KOPT-K1 (cell line): ENCODE measurements around the gene NUDT12.

Source experiments
- H3K27ac ChIP-seq: fragments of 200-600 bp; sonication (generic); 2 replicates; pipeline ENCODE4 v1.5.1; 2016; ENCODE audit warnings: antibody characterized with exemption, mild to moderate bottlenecking, low read depth, low read length; ENCODE audit not compliant: poor library complexity, severe bottlenecking
- H3K36me3 ChIP-seq: fragments of 200-600 bp; sonication (generic); 2 replicates; pipeline ENCODE4 v1.5.1; 2017; ENCODE audit warnings: antibody characterized with exemption, mild to moderate bottlenecking, low read length, moderate library complexity; ENCODE audit not compliant: insufficient read depth
- H3K9me3 ChIP-seq: fragments of 200-600 bp; sonication (generic); 2 replicates; pipeline ENCODE4 v1.5.1; 2017; ENCODE audit warnings: antibody characterized with exemption, low read length, mild to moderate bottlenecking; ENCODE audit not compliant: insufficient read depth, poor library complexity, severe bottlenecking

Gene NUDT12

DNA sequence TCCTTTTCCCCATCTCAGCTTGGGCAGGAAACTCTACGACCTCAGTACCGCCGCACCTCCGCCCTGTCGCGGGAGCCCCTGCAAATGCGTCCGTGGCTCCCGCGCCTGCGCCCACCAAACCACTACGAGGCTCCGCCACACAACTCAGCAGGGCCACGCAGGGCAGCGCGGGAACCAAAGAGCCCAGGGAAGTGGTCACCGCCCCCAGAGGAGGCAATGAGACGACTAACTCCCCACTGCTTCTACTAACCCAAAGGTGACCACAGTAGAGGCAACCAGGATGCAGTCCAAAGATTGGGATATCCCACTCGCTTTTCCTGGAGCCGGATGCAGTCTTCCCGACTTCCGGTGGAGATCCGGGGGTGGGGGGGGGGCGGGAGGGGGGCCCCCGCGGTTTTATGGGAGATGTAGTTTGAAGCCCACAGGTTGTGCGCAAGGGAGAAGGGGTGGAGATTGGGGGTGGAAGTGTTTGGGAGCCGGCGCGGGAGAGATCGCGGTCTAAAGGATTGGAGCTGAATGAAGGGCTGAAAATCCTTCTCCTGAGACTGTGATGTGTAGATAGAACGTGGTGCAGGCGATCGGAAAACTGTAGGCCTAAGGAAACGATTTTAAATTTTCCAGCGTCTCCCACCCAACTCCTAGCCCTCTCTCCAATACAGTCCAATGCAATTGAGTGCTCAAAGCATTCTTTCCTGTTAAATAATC lies at the start of gene NUDT12:
Gene NUDT12, minus strand, starts transcription at position 337 of the 705 bp plus-strand sequence. CDS start 2,541 bp downstream, outside the sequence.
- no peaks in the 10 kb centered on the region for H3K36me3 ChIP-seq
- H3K9me3 ChIP-seq = no peaks in the 10 kb centered on the region
- H3K27ac ChIP-seq = no peak within 1 kb of the TSS

DNA sequence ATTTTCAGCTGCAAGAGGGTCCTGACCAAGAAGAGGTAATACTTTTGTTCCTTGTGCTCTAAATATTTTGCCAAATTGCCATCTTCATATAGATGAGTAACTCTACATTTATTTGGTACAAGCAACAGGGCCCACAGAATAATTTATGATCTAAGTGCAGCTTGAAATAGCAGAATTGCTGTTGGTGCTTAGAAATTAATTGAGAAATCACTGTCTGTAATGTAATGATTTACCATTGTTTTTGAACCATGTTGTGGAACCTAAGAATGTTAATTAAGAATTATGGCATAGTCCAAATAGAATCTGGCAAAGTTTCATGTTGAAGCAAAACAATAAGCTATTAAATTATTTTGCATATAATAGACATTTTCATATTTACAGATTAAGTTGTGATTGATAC lies 44.8 kb upstream of the NUDT12 start:
- H3K36me3 ChIP-seq = no peaks in the 10 kb centered on the region
- H3K9me3 ChIP-seq = no peaks in the 10 kb centered on the region
- H3K27ac ChIP-seq = no peak overlapping the region

DNA sequence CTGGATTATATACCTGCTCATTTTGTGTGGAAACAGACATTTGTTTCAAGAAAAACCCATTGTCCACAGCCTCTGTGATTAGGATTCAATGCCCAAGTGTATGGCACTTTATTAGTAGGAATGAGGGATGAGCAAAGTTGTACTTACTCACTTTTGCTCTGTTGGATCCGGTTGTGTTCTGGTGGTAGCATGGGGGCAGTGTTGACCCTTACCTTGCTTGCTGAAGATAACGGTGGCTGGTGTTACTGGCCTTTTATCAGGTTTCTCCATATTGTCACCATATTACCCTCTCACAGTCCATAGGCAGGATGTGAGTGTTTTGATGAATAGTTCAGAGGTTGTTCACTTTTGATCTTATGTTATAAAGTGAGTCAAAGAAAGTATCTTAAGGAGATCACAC lies 42.7 kb upstream of the NUDT12 start:
- H3K27ac ChIP-seq = no peak overlapping the region

DNA sequence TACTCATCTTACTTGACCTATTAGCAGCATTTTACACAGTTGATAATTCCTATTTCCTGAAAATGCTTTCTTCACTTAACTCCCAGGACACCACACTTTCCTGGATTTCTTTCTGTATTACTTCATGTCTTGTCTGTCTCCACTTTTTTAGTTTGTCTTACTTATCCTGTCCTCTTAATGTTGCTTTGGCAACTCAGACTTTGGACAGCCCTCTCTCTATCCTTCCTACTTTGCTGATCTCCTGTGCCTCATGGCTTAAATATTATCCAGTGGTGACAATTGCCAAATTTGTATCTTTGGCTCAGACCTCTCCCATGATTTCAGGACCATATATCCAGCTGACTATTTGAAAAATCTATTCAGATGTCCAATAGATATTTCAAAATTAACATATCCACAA lies 39.8 kb upstream of the NUDT12 start:
- no peaks in the 10 kb centered on the region for H3K9me3 ChIP-seq
- H3K27ac ChIP-seq = no peak overlapping the region
- H3K36me3 ChIP-seq = no peaks in the 10 kb centered on the region

More for the DNA sequence above, 42.7 kb upstream of the NUDT12 start:
- Histone ChIP-seq H3K36me3 (no peaks in the 10 kb centered on the region), H3K9me3 (no peaks in the 10 kb centered on the region)

DNA sequence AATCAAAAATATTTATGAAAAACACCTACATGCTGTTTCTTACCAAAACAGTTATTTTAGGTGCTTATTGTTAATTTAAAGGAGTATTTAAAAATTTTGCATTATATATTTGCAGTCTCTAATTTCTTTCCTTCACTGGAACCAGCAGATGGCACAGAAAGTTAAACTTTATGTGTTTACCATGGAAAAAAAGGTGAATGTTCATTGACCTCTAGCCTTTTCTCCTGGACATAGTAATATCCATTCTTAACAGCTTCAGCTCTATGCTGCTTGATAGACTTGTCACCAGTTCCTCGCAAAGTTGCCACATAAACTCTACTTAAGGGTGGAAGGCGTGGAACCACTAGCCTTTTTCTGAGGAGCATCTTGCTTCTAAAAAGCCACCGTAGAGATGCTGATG lies 38.7 kb upstream of the NUDT12 start:
- Histone ChIP-seq H3K27ac (no peak overlapping the region), H3K9me3 (no peaks in the 10 kb centered on the region), H3K36me3 (no peaks in the 10 kb centered on the region)

DNA sequence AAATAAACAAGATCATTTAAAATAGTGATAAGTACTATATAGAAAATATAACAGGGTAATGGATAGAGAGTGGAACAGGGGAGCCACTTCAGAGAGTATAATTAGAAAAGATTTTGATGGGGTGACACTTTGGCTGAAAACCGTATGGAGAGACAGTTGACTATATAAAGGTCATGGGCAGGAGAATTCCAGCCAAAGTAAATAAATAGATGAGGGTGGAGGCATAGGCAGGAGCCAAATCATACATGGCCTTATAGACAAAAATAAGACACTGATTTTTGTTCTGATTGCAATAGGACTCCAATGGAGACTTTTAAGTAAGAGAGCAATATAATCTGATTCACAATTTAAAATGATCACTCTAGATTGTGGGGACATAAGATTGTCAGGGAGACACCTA lies 37.5 kb upstream of the NUDT12 start:
- Histone ChIP-seq H3K36me3 (no peaks in the 10 kb centered on the region), H3K9me3 (no peaks in the 10 kb centered on the region), H3K27ac (no peak overlapping the region)

DNA sequence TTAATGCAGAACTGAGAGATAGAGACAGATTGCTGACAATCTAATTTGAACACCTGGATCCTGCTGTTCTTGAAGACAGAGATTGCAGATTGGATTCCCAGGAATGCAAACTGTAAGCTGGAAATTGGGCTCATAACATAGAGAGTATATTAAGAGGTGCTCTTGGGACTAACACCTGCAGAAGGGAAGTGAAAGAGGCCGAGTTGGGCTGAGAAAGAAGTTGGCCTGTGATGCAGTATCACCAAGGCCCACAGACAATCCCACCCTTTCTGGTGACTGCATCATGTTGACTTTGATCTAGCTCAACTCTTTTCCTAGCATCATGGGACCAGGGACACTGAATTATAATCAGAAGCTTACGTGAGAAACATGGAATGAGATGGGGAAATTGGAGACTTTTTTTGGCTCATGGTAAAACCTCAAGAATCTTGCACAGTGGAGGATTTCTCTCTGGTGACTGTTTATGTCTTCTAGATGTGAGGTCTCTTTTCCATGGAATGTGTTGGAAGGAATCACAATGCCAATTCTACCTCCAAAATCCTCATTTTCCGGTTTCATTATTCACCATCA lies 36.5 kb upstream of the NUDT12 start:
- Histone ChIP-seq H3K9me3 (no peaks in the 10 kb centered on the region), H3K27ac (no peak overlapping the region), H3K36me3 (no peaks in the 10 kb centered on the region)

DNA sequence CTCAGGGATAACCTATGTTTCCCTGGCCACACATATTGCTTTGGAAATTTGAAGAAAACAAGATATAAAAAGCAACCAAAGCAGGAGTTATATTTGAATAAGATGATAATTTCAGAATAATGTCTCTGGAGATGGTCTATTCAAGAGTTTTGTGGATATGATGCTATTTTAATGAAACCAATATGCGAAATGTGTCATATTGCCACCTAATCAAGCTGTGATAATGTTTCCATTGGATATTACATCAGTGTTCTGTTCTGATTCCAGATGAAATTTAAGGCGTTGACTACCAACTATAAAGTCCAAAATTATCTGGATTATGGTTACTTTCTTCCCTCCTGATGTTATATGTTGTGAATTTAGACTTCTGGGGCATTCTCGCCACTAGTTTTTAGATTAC lies 27.6 kb upstream of the NUDT12 start:
- no peaks in the 10 kb centered on the region for H3K9me3 ChIP-seq
- no peaks in the 10 kb centered on the region for H3K36me3 ChIP-seq
- H3K27ac ChIP-seq = no peak overlapping the region

DNA sequence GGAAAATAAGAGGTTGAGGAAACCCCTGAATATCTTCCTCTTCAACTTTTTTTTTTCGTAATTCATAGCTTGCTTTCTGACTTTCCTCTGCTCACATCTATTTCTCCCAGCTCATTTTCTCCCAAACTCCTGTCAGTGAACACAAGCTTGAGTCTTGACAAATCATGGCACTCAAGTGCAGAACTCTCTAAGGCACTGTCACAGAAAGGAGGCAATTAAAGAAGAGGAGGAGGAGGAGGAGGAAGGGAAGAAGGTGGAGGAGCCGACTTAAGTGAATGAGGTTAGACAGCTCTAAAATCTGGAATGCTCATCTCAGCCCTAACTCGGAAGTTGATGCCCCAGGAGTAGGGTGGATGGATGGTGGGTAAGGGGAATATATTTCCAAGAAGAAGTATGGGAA lies 27.2 kb upstream of the NUDT12 start:
- Histone ChIP-seq H3K27ac (no peak overlapping the region), H3K9me3 (no peaks in the 10 kb centered on the region), H3K36me3 (no peaks in the 10 kb centered on the region)

DNA sequence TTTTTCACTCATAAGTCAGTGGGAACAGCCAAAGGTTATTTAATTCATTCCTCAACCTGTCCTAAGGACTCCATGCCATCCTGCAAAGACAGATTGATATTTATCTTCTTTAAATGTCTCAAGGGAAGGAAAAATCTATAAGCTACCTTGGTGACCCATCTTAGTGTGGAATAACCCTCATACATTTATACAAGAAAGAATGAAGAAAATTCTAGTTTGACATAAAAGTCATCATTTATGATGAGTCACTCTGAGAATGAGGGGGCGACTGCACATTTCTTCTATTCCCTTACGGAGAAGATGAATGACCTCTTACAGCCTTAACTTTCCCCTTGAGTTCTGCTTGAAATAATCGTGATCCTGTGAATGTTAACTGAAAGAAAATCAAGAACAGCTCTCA lies 26.8 kb upstream of the NUDT12 start:
- no peaks in the 10 kb centered on the region for H3K9me3 ChIP-seq
- no peaks in the 10 kb centered on the region for H3K36me3 ChIP-seq
- no peak overlapping the region for H3K27ac ChIP-seq

DNA sequence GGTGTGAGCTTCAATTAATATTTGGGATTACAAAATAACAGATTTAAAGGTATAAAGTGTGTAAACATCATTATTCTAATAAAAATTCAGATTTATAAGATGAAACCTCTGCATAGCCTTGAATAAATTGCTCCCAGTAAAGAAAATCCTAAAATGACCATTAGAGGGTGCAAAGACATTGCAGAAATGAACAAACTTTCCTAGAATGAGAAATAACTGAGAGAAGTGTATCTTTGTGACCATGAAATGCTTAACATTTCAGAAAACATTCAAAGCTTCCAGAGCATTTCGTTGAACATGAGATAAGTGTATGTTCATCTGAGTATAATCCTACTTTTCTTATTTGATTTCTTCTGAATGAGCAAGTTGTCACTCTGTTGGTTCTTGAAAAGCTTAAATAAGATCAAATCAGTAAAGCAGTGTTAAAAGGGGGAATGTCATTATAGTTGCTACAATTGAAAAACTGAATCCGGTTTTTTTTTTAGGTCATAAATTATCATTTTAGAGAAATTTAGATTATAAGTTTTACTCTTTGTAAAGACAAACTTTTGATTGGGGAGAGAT lies 24.7 kb upstream of the NUDT12 start:
- Histone ChIP-seq H3K27ac (no peak overlapping the region), H3K9me3 (no peaks in the 10 kb centered on the region), H3K36me3 (no peaks in the 10 kb centered on the region)

DNA sequence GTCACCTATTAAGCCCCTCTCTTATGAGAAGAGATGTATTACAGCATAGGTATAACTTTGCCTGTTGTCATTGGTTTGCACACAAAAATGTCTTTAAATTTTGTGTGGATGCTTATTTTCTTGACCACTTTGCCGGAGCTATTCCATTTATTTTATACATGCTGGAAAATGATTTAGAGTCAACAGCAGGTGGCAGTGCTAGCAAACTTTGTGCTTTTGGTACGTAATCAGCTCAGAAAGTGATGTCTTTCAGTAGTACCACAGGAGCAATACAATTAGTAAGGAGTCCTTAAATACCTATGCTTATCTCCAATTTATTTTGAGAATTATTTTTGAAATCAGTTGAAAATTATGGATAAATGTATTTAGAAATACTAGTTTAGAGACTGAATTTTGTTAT lies 19.8 kb upstream of the NUDT12 start:
- no peaks in the 10 kb centered on the region for H3K36me3 ChIP-seq
- H3K27ac ChIP-seq = no peak overlapping the region
- no peaks in the 10 kb centered on the region for H3K9me3 ChIP-seq

DNA sequence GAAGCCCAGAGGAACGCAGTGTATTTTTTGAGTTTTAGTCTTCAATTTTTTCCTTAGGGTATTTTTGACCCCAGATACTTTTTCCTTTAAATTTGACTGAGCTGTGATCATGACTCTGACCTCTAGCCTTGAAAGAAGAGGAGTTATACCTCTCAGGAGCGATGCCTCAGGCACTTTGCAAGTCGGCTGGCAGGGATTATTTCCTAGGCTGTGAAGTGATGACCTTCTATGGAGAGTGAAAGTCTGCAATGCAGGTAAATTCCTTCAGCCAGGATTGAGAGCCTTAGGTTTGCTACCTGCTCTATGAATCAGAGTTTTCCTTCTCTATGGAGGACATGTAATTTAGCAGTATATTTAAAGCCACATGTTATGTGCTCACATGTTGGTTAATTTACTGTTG lies 10.8 kb upstream of the NUDT12 start:
- no peaks in the 10 kb centered on the region for H3K9me3 ChIP-seq
- no peak overlapping the region for H3K27ac ChIP-seq
- no peaks in the 10 kb centered on the region for H3K36me3 ChIP-seq

DNA sequence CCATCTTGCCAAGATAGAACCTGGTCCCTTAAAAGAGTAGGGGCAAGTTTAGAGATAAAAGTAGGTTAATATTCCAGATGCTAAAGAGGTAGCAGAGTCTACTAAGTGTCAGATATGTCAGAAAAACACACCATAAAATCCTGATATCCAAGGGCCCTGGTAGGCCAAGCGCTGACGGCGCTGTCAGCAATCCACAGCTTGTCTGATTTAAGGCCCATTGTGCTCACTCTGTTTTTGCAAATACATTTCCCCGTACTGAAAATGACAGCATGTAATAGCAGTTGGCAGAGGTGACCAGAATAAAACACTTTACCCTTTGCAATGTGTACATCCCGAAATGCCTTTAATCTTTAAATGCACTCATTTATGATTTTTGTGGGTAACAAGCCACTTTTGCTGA lies 9.9 kb upstream of the NUDT12 start:
- H3K9me3 ChIP-seq = no peaks in the 10 kb centered on the region
- H3K36me3 ChIP-seq = no peaks in the 10 kb centered on the region

DNA sequence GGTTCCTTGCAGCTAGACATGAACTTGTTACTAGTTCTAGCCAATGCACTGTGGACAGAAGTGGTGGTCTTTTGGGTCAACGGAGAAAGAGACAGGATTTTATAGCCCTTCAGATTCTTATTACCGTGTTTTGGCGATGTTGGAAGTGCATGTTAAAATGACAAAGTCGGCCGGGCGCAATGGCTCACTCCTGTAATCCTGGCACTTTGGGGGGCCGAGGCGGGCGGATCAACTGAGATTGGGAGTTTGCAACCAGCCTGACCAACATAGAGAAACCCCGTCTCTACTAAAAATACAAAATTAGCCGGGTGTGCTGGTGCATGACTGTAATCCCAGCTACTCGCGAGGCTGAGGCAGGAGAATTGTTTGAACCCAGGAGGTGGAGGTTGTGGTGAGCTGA lies 9.1 kb upstream of the NUDT12 start:
- H3K9me3 ChIP-seq = no peaks in the 10 kb centered on the region
- H3K36me3 ChIP-seq = no peaks in the 10 kb centered on the region
- H3K27ac ChIP-seq = no peak overlapping the region

More for the DNA sequence above, 9.9 kb upstream of the NUDT12 start:
- no peak overlapping the region for H3K27ac ChIP-seq
